Activated naive CD4-positive, alpha-beta T cell (primary cell): ENCODE results near the gene CRACR2A.

Experiments
- DNase-seq, 4 experiments: peaks; one replicate each; lab custom pipeline; 2025; lab: John Stamatoyannopoulos, UW

CRACR2A gene

GRCh38 chr12:3598896-3599860 is 153.7 kb downstream of the CRACR2A start:
- DNase-seq: no peak

- no peak for DNase-seq
These were observed 155.2 kb downstream of the CRACR2A start for GRCh38 chr12:3597526-3598210.

- no peak for DNase-seq
These were observed 156.1 kb downstream of the CRACR2A start for GRCh38 chr12:3596703-3597415.

- DNase-seq: no peak
These were observed 157.2 kb downstream of the CRACR2A start for GRCh38 chr12:3595721-3596120.

- DNase-seq: no peak
These were observed 157.9 kb downstream of the CRACR2A start for GRCh38 chr12:3594966-3595365.

- no peak for DNase-seq
These were observed 158.9 kb downstream of the CRACR2A start for GRCh38 chr12:3593906-3594483.

GRCh38 chr12:3592856-3593625 is 159.9 kb downstream of the CRACR2A start:
- no peak for DNase-seq

GRCh38 chr12:3589745-3590144 is 163.2 kb downstream of the CRACR2A start:
- DNase-seq: no peak

- DNase-seq: no peak
These were observed 165.4 kb downstream of the CRACR2A start for GRCh38 chr12:3587402-3588013.

- DNase-seq: no peak
These were observed 169.1 kb downstream of the CRACR2A start for GRCh38 chr12:3583656-3584334.

GRCh38 chr12:3580094-3580749 is 172.7 kb downstream of the CRACR2A start:
- DNase-seq: no peak

- DNase-seq: no peak
These were observed 173.3 kb downstream of the CRACR2A start for GRCh38 chr12:3579446-3580093.

GRCh38 chr12:3578557-3578956 is 174.4 kb downstream of the CRACR2A start:
- DNase-seq: no peak

- no peak for DNase-seq
These were observed 176.0 kb downstream of the CRACR2A start for GRCh38 chr12:3576891-3577290.

GRCh38 chr12:3574986-3575385 is 177.9 kb downstream of the CRACR2A start:
- no peak for DNase-seq

GRCh38 chr12:3572560-3572959 is 180.3 kb downstream of the CRACR2A start:
- no peak for DNase-seq

GRCh38 chr12:3571724-3572123 is 181.2 kb downstream of the CRACR2A start:
- DNase-seq: no peak

- DNase-seq: no peak
These were observed 181.6 kb downstream of the CRACR2A start for GRCh38 chr12:3571323-3571722.

GRCh38 chr12:3568695-3569094 is 184.2 kb downstream of the CRACR2A start:
- DNase-seq: no peak
